Heart right ventricle (tissue), 16 donors: ENCODE measurements around the gene WNT7B. TPM values are rescaled to one million over a fixed set of nuclear protein-coding genes. Genes with fewer than 3 reads are reported as not detected.

Experiments used
- ATAC-seq, 8 donors: fragments of 200-7000 bp; cut with Tn5 transposase; one replicate each; pipeline ENCODE4 v1.9.1; 2020; ENCODE audit warnings: mild to moderate bottlenecking in 8 of 8, moderate library complexity in 8 of 8, moderate number of reproducible peaks in 1 of 8
- DNase-seq, 2 donors: peaks; one replicate each; pipeline ENCODE4 v3.0.0-alpha.2; 2020
- H3K27ac ChIP-seq, 10 donors: fragments of 200-600 bp; sonication (generic) in 2 of 10; one replicate each; pipeline versions ENCODE4 v1.5.0 to v1.8.0; 2020 to 2022; ENCODE audit warnings: mild to moderate bottlenecking in 3 of 10
- H3K27me3 ChIP-seq, 7 donors: fragments of 200-600 bp; one replicate each; pipeline ENCODE4 v1.8.0; 2021 to 2022; ENCODE audit warnings: mild to moderate bottlenecking in 2 of 7
- H3K36me3 ChIP-seq, 9 donors: fragments of 200-600 bp; sonication (generic) in 1 of 9; one replicate each; pipeline versions ENCODE4 v1.5.0 to v1.8.0; 2020 to 2022; ENCODE audit warnings: mild to moderate bottlenecking in 2 of 9
- H3K4me1 ChIP-seq, 9 donors: fragments of 200-600 bp; sonication (generic) in 1 of 9; one replicate each; pipeline versions ENCODE4 v1.5.0 to v1.8.0; 2020 to 2022; ENCODE audit warnings: mild to moderate bottlenecking in 4 of 9
- H3K4me3 ChIP-seq, 10 donors: fragments of 200-600 bp; sonication (generic) in 2 of 10; one replicate each; pipeline versions ENCODE4 v1.5.0 to v1.8.0; 2020 to 2022; ENCODE audit warnings: mild to moderate bottlenecking in 7 of 10, moderate library complexity in 2 of 10
- H3K9me3 ChIP-seq, 11 donors: fragments of 200-600 bp in 10 of 11; sonication (generic) in 2 of 11; one replicate each; pipeline versions ENCODE4 v1.5.0 to v1.8.0; 2013 to 2022; ENCODE audit warnings: mild to moderate bottlenecking in 2 of 11, control low read depth in 1 of 11, moderate library complexity in 1 of 11
- CTCF ChIP-seq, 9 donors: fragments of 200-600 bp; sonication (generic) in 2 of 9; IDR thresholded peaks; one replicate each; pipeline versions ENCODE4 v1.5.0 to v1.8.0; 2021 to 2022; ENCODE audit warnings: antibody characterized with exemption in 9 of 9, mild to moderate bottlenecking in 5 of 9, moderate library complexity in 1 of 9
- WGBS, 2 donors: extraction: QIAGEN DNeasy Blood & Tissue Kit; methylation state at CpG; one replicate each; pipeline ENCODE4 v1.1.7; 2013; ENCODE audit warnings: inconsistent platforms in 1 of 2; 5-methylcytosine and 5-hydroxymethylcytosine counted together
- intact Hi-C, 10 donors: fragments of 100-400 bp; cut with DNase I; formaldehyde crosslinking; loops; one replicate each; pipeline versions ENCODE4 v1.11.1 to v1.14.2; 2022
- polyA plus RNA-seq, 2 donors: library from polyadenylated mRNA; stranded (reverse); fragments of 200-250 nt; gene quantifications; one replicate each; pipeline ENCODE4 v1.2.3, GENCODE V29; 2013
- total RNA-seq, 10 donors: library from RNA; stranded (reverse); fragmentation: NEBNext Ultra II Directional in 3 of 10; extraction: Animal tissue kit (Norgen Biotek cat#: 25700) in 3 of 10; gene quantifications; one replicate each; pipeline versions ENCODE4 v1.2.1 to v1.2.4, GENCODE V29; 2021 to 2023
- donor health status: Arrhythmogenic right ventricular cardiomyopathy.
- donor health status: ischemic (EF 13 %, LVEDD 7.1; RV severe dilation, severe dysfunction).
- donor health status: healthy with polysubstance abuse.
- donor health status: DM: no; HTN: yes; CAD: no.
- donor health status: DM: no; HTN: no; CAD: no.
- donor health status: ischemic (EF 25% LVEDD 6.9; RV normal size, moderate dysfunction).
- donor health status: ischemic (EF 25% LVEDD 5.7; RV mildly dilated, moderate dysfunction).
- donor health status: healthy.
- donor health status: DM: yes; HTN: yes; CAD: no.
- donor health status: Ischemic cardiomyopathy.
- donor health status: ischemic (EF 35%, LVEDD 5.7; RV mildly dilated, moderate dysfunction).
- donor health status: nonischemic (EF 11% LVEDD 7.7; RV severe dilation, severe dysfunction).
- donor health status: DM: yes; HTN: yes; CAD: no.
- donor health status: PGD.
- donor health status: ischemic (EF 29% LVEDD 5.4; RV normal size, mild dysfunction).
- donor health status: nonischemic (EF 23%, LVEDD 6.1; RV moderate dilation, normal function).

The WNT7B gene
- total and polyA plus RNA-seq, 12 donors: not detected

- intact Hi-C loops: no loop called here
- Histone ChIP-seq H3K9me3 (no peaks in the 10 kb centered on the region), H3K36me3 (no peaks in the 10 kb centered on the region), H3K27me3 (peaks cover 0 to 55% (median 47%) of the 10 kb centered on the region in 7 donors), H3K4me3 (no peak overlapping the region), H3K27ac (no peak overlapping the region), H3K4me1 (no peaks in the 10 kb centered on the region)
- 56 to 72% methylated on average over 14 of the region's 14 CpGs for WGBS, 2 donors
- DNase-seq (no peak), ATAC-seq (no peak)
- TF ChIP-seq CTCF (IDR thresholded peaks at IDR 0.05): no peak
Measured at GRCh38 chr22:45930324-45930723, 46.6 kb downstream of the WNT7B start.

- Histone ChIP-seq H3K9me3 (no peaks in the 10 kb centered on the region), H3K27me3 (peaks cover 0 to 48% (median 43%) of the 10 kb centered on the region in 7 donors), H3K4me1 (no peaks in the 10 kb centered on the region), H3K4me3 (no peak overlapping the region), H3K27ac (no peak overlapping the region), H3K36me3 (no peaks in the 10 kb centered on the region)
- intact Hi-C loops: no loop called here
- no peak for TF ChIP-seq CTCF (IDR thresholded peaks at IDR 0.05)
- no peak for ATAC-seq
- WGBS, 2 donors: 86 to 97% methylated on average over 4 of the region's 4 CpGs
- DNase-seq: no peak
Measured at GRCh38 chr22:45929649-45930048, 47.3 kb downstream of the WNT7B start.

- DNase-seq (no peak), ATAC-seq (no peak)
- 75% methylated on average over 10 of the region's 10 CpGs for WGBS, 2 donors
- Histone ChIP-seq H3K9me3 (no peaks in the 10 kb centered on the region), H3K36me3 (no peaks in the 10 kb centered on the region), H3K4me3 (no peak overlapping the region), H3K27me3 (peaks cover 0 to 40% (median 36%) of the 10 kb centered on the region in 7 donors), H3K4me1 (no peaks in the 10 kb centered on the region), H3K27ac (no peak overlapping the region)
- intact Hi-C loops: no loop called here
- TF ChIP-seq CTCF (IDR thresholded peaks at IDR 0.05): no peak
Measured at GRCh38 chr22:45928726-45929368, 48.1 kb downstream of the WNT7B start.

GRCh38 chr22:45927059-45927458, 49.9 kb downstream of the WNT7B start:
- no peak for DNase-seq
- H3K4me1 ChIP-seq: no peaks in the 10 kb centered on the region
- no peak overlapping the region for H3K27ac ChIP-seq
- 85 to 91% methylated on average over 9 of the region's 9 CpGs for WGBS, 2 donors
- intact Hi-C loops: no loop called here
- no peak overlapping the region for H3K4me3 ChIP-seq
- no peak for TF ChIP-seq CTCF (IDR thresholded peaks at IDR 0.05)
- no peaks in the 10 kb centered on the region for H3K36me3 ChIP-seq
- no peaks in the 10 kb centered on the region for H3K9me3 ChIP-seq
- H3K27me3 ChIP-seq: peaks cover 0 to 22% (median 20%) of the 10 kb centered on the region in 7 donors
- no peak for ATAC-seq
